PC-9 (cell line): ENCODE results near the gene BCAT1. TPM values are rescaled to one million over a fixed set of nuclear protein-coding genes. Genes with fewer than 3 reads are reported as not detected.

Experiments
- BruUV-seq: library from RNA; stranded (reverse); fragments of 400-500 nt; replicated peaks from 2 replicates; lab custom pipeline; 2021; lab: Mats Ljungman, UMichigan
- CTCF ChIA-PET: fragments of 300-600 bp; sonication (Branson Sonifier 250); formaldehyde crosslinking; loops from one replicate; lab custom pipeline; 2022; ENCODE audit warnings: antibody characterized with exemption; lab: Charles Lee
- POLR2A ChIA-PET: fragments of 300-600 bp; sonication (Branson Sonifier 250); formaldehyde crosslinking; loops from one replicate; lab custom pipeline; 2022; ENCODE audit warnings: antibody characterized with exemption; ENCODE audit not compliant: unreplicated experiment; lab: Charles Lee
- DNase-seq, 2 experiments: peaks; one replicate each; pipeline versions ENCODE4 v3.0.0 to v3.0.0-alpha.2; 2015 to 2022; ENCODE audit warnings: mixed read lengths in 1 of 2
- H2AFZ ChIP-seq: fragments of 200-600 bp; sonication (generic); 2 replicates; pipeline ENCODE4 v1.8.1; 2017; ENCODE audit warnings: antibody characterized with exemption
- H3F3A ChIP-seq: fragments of 200-600 bp; sonication (generic); 2 replicates; pipeline ENCODE4 v1.8.1; 2017; ENCODE audit warnings: antibody characterized with exemption, mild to moderate bottlenecking, low read depth; ENCODE audit not compliant: insufficient read depth
- H3K27ac ChIP-seq: fragments of 200-600 bp; sonication (generic); 2 replicates; pipeline ENCODE4 v1.6.1; 2016; ENCODE audit warnings: mixed run types
- H3K27me3 ChIP-seq: fragments of 200-600 bp; sonication (generic); 2 replicates; pipeline ENCODE4 v1.6.1; 2016; ENCODE audit warnings: low read depth, mixed run types; ENCODE audit not compliant: insufficient read depth
- H3K36me3 ChIP-seq: fragments of 200-600 bp; sonication (generic); 2 replicates; pipeline ENCODE4 v1.6.1; 2016; ENCODE audit warnings: low read depth, mixed run types
- H3K4me1 ChIP-seq: fragments of 200-600 bp; sonication (generic); replicated peaks from 2 replicates; pipeline ENCODE4 v1.6.1; 2016; ENCODE audit warnings: mixed run types; ENCODE audit not compliant: insufficient read depth
- H3K4me2 ChIP-seq: fragments of 200-600 bp; sonication (generic); 2 replicates; pipeline ENCODE4 v1.6.1; 2017; ENCODE audit warnings: mixed run types
- H3K4me3 ChIP-seq: fragments of 200-600 bp; sonication (generic); 2 replicates; pipeline ENCODE4 v1.6.1; 2016; ENCODE audit warnings: mixed run types
- H3K79me2 ChIP-seq: fragments of 200-600 bp; sonication (generic); 2 replicates; pipeline ENCODE4 v1.6.1; 2017; ENCODE audit warnings: low read depth, mixed run types
- H3K9me2 ChIP-seq: fragments of 200-600 bp; sonication (generic); 2 replicates; pipeline ENCODE4 v1.8.1; 2017; ENCODE audit warnings: mild to moderate bottlenecking; ENCODE audit not compliant: insufficient read depth
- H3K9me3 ChIP-seq: fragments of 200-600 bp; sonication (generic); 2 replicates; pipeline ENCODE4 v1.8.1; 2016; ENCODE audit warnings: low read depth; ENCODE audit not compliant: insufficient read depth
- H4K20me1 ChIP-seq: fragments of 200-600 bp; sonication (generic); 2 replicates; pipeline ENCODE4 v1.8.1; 2017; ENCODE audit not compliant: insufficient read depth
- EZH2 ChIP-seq: fragments of 200-600 bp; sonication (generic); IDR thresholded peaks from 2 replicates; pipeline ENCODE4 v1.8.0; 2017; ENCODE audit warnings: antibody characterized with exemption, low read depth
- intact Hi-C: fragments of 100-400 bp; cut with micrococcal nuclease; formaldehyde crosslinking; loops from one replicate; pipeline ENCODE4 v1.10.0; 2022; ENCODE audit not compliant: unreplicated experiment
- total RNA-seq: library from RNA; stranded (reverse); gene quantifications from 2 replicates; pipeline ENCODE4 v1.2.3, GENCODE V29; 2021
- TF ChIP-seq, protein P1 (sequence below): fragments of 200-600 bp; sonication (generic); conservative IDR thresholded peaks from 2 replicates; pipeline ENCODE4 v1.6.1; 2017; ENCODE audit warnings: mixed run types, antibody characterized with exemption, mild to moderate bottlenecking, moderate library complexity

Gene BCAT1
- total RNA-seq, 1 experiment from 2014 or later: 78.6 TPM

DNA sequence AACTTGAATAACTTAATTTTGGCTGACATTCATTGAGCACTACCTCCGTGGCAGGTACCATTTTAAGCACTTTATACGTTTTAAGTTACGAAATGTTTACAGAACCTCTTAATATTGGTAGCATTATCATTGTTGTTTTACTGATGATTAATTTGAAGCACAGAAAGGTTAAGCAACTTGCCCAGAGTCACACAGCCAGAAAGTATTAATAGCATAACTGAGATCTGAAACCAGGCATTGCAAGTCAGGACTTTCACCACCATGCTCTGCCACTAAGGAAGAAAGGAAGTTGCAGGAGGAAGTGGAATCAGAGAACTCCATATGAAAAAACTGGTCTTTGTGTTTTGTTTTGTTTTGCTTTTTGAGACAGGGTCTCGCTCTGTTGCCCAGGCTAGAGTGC lies 28.2 kb upstream of the BCAT1 start:
- no peak for TF ChIP-seq EZH2
- no peak for DNase-seq
- ChIA-PET POLR2A (no interaction called here), CTCF (no interaction called here)
- intact Hi-C loops: no loop called here
- Histone ChIP-seq H3K4me1 (no peaks in the 10 kb centered on the region), H3K4me2 (no peak overlapping the region), H3K9me2 (no peaks in the 10 kb centered on the region), H3K27me3 (no peaks in the 10 kb centered on the region), H2AFZ (no peak overlapping the region), H4K20me1 (no peaks in the 10 kb centered on the region), H3K27ac (no peak overlapping the region), H3K36me3 (no peaks in the 10 kb centered on the region), H3K79me2 (no peaks in the 10 kb centered on the region), H3K4me3 (no peak overlapping the region), H3F3A (no peaks in the 10 kb centered on the region), H3K9me3 (no peaks in the 10 kb centered on the region)
- no TSS peak for BruUV-seq

DNA sequence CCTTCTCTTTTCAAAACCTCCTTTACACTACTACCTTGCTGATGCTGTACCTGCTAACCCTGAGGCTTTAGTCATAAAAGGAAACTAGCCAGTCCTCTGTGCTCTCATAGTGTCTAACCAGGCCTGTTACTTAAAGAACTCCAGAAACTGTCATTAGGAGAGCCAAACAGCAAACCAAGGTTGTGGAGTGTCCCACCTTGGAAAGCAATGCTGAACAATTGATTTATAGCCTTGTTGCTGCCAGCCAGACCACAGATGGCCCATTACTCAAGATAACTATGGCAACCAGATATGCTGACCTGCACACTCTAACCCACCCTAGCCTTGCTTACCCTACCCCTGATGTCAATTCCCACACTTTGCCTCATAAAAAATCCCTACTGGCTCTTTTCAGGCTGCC lies 26.5 kb upstream of the BCAT1 start:
- Histone ChIP-seq H3K4me3 (no peak overlapping the region), H3K4me1 (no peaks in the 10 kb centered on the region), H3F3A (no peaks in the 10 kb centered on the region), H3K27ac (no peak overlapping the region), H3K27me3 (no peaks in the 10 kb centered on the region), H3K9me2 (no peaks in the 10 kb centered on the region), H3K36me3 (no peaks in the 10 kb centered on the region), H2AFZ (no peak overlapping the region), H3K9me3 (no peaks in the 10 kb centered on the region), H4K20me1 (no peaks in the 10 kb centered on the region), H3K4me2 (no peak overlapping the region), H3K79me2 (no peaks in the 10 kb centered on the region)
- TF ChIP-seq, protein P1, sequence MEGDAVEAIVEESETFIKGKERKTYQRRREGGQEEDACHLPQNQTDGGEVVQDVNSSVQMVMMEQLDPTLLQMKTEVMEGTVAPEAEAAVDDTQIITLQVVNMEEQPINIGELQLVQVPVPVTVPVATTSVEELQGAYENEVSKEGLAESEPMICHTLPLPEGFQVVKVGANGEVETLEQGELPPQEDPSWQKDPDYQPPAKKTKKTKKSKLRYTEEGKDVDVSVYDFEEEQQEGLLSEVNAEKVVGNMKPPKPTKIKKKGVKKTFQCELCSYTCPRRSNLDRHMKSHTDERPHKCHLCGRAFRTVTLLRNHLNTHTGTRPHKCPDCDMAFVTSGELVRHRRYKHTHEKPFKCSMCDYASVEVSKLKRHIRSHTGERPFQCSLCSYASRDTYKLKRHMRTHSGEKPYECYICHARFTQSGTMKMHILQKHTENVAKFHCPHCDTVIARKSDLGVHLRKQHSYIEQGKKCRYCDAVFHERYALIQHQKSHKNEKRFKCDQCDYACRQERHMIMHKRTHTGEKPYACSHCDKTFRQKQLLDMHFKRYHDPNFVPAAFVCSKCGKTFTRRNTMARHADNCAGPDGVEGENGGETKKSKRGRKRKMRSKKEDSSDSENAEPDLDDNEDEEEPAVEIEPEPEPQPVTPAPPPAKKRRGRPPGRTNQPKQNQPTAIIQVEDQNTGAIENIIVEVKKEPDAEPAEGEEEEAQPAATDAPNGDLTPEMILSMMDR: no peak
- no peak for TF ChIP-seq EZH2
- CTCF ChIA-PET: no interaction called here
- DNase-seq: no peak
- POLR2A ChIA-PET: no interaction called here
- intact Hi-C loops: no loop called here
- BruUV-seq: no TSS peak

DNA sequence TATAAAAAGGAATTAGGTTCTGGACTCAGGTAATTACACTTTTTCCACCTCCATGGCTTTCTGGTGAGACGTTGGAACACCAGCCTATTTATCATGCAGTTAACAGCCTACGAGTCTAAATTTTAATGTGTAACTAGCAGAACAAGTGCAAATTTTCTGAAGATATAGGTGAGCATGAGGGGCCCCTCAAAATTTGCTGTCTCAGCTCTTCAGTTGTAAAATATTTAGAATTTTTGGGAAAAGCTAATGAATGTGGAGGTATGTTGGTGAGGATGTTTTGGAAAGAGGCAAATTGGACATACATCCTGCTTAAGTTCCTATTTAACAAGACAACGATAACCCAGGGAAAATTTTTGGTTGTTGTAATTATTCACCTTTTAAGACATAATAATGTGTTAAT lies 25.3 kb upstream of the BCAT1 start:
- no peaks in the 10 kb centered on the region for H3K27me3 ChIP-seq
- ChIA-PET CTCF (no interaction called here), POLR2A (no interaction called here)
- H3K9me2 ChIP-seq: no peaks in the 10 kb centered on the region
- no peak overlapping the region for H2AFZ ChIP-seq
- no TSS peak for BruUV-seq
- H3K36me3 ChIP-seq: no peaks in the 10 kb centered on the region
- H3K27ac ChIP-seq: no peak overlapping the region
- no peaks in the 10 kb centered on the region for H4K20me1 ChIP-seq
- no peak overlapping the region for H3K4me3 ChIP-seq
- no peak for DNase-seq
- no peaks in the 10 kb centered on the region for H3K9me3 ChIP-seq
- intact Hi-C loops: no loop called here
- H3K4me2 ChIP-seq: no peak overlapping the region
- no peaks in the 10 kb centered on the region for H3K79me2 ChIP-seq
- H3K4me1 ChIP-seq: no peaks in the 10 kb centered on the region
- no peaks in the 10 kb centered on the region for H3F3A ChIP-seq
- TF ChIP-seq EZH2: no peak
- TF ChIP-seq, protein P1: no peak

DNA sequence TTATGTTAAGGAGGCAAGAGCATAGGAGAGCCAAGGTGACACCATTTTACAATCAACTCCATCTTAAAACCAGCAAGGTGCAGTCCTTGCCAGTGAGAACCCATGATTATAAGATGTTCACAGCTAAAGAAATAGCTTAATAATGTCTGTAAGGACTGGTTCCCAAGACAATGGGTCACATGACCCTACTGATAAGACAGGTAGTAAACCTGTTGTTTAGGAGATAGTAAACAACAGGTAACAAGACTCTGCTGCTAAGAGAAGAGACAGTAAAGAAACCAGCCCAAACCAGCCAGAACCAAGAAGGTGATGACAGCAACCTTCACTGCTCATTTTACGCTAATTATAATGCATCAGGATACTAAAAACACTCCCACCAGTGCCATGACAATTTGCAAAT lies 23.2 kb upstream of the BCAT1 start:
- no peaks in the 10 kb centered on the region for H3K79me2 ChIP-seq
- H3K27ac ChIP-seq: no peak overlapping the region
- POLR2A ChIA-PET: no interaction called here
- intact Hi-C loops: no loop called here
- H3K9me3 ChIP-seq: no peaks in the 10 kb centered on the region
- no peaks in the 10 kb centered on the region for H3K36me3 ChIP-seq
- H3K9me2 ChIP-seq: no peaks in the 10 kb centered on the region
- H3K27me3 ChIP-seq: no peaks in the 10 kb centered on the region
- H3K4me1 ChIP-seq: no peaks in the 10 kb centered on the region
- no peaks in the 10 kb centered on the region for H4K20me1 ChIP-seq
- H3K4me2 ChIP-seq: no peak overlapping the region
- H2AFZ ChIP-seq: no peak overlapping the region
- DNase-seq: no peak
- BruUV-seq: no TSS peak
- CTCF ChIA-PET: no interaction called here
- H3K4me3 ChIP-seq: no peak overlapping the region
- H3F3A ChIP-seq: no peaks in the 10 kb centered on the region
- TF ChIP-seq EZH2: no peak
- TF ChIP-seq, protein P1: no peak
